ENCODE data around the gene ZSCAN9. TPM values are rescaled to one million over a fixed set of nuclear protein-coding genes. Genes with fewer than 3 reads are reported as not detected.

The ZSCAN9 gene
- 16.7 and 20.6 TPM in 2 replicates for total RNA-seq

GRCh38 chr6:28225056-28225834 is at the start of gene ZSCAN9:
Gene ZSCAN9, plus strand, starts transcription at chr6:28225275. Its CDS starts 1,810 bp downstream, at chr6:28227085.

GRCh38 chr6:28252009-28252975 is 27.2 kb downstream of the ZSCAN9 start, which contains the start of gene ZKSCAN4:
Gene ZKSCAN4, minus strand, starts transcription at chr6:28252269. Its CDS starts 289 bp downstream, at chr6:28251980.

GRCh38 chr6:28258877-28259777 is 34.1 kb downstream of the ZSCAN9 start, which contains the start of gene NKAPL:
Gene NKAPL, plus strand, starts transcription at chr6:28259297. Its CDS starts 75 bp downstream, at chr6:28259372.

GRCh38 chr6:28266962-28267694 is 42.1 kb downstream of the ZSCAN9 start, which contains the start of gene ZSCAN26:
Gene ZSCAN26, plus strand, starts transcription at chr6:28267143. Its CDS starts 4,777 bp downstream, at chr6:28271920.

GRCh38 chr6:28281288-28282064 is 56.4 kb downstream of the ZSCAN9 start, which contains the start of gene PGBD1:
Gene PGBD1, plus strand, starts transcription at chr6:28281572. Its CDS starts 2,242 bp downstream, at chr6:28283814.

Other genes with a start within 250 kb of the ZSCAN9 start
- gene ZNF165, start 144.7 kb upstream of the ZSCAN9 start, total RNA-seq = under 0.01 and 0.67 TPM in 2 replicates
- gene ZSCAN16, start 100.7 kb upstream of the ZSCAN9 start, total RNA-seq = 8.2 and 11.1 TPM in 2 replicates
- gene ZKSCAN8, start 83.4 kb upstream of the ZSCAN9 start, total RNA-seq = 19.9 and 20.9 TPM in 2 replicates
- 4.2 and 4.5 TPM in 2 replicates for gene ZKSCAN4, start 27.0 kb downstream of the ZSCAN9 start, total RNA-seq
- 0.33 and 0.57 TPM in 2 replicates for gene NKAPL, start 34.0 kb downstream of the ZSCAN9 start, total RNA-seq
- gene ZSCAN26, start 41.9 kb downstream of the ZSCAN9 start, total RNA-seq = 16.0 and 17.2 TPM in 2 replicates
- gene PGBD1, start 56.3 kb downstream of the ZSCAN9 start, total RNA-seq = 6.5 and 7.8 TPM in 2 replicates
- gene ZSCAN31, start 110.9 kb downstream of the ZSCAN9 start, total RNA-seq = 6.9 and 11.6 TPM in 2 replicates
- 3.4 and 3.6 TPM in 2 replicates for gene ZKSCAN3, start 124.7 kb downstream of the ZSCAN9 start, total RNA-seq
- gene ZSCAN12, start 174.5 kb downstream of the ZSCAN9 start, total RNA-seq = 3.3 and 5.3 TPM in 2 replicates
- 0.33 and 1.8 TPM in 2 replicates for gene ZSCAN23, start 218.2 kb downstream of the ZSCAN9 start, total RNA-seq

Data from vein endothelial cell (primary cell).